Mesendoderm (in vitro differentiated cells): Measurements from ENCODE around the gene PCMTD2.

Experiments used
- DNase-seq: peaks from one replicate; pipeline ENCODE4 v3.0.0; 2013
- H2AK5ac ChIP-seq: 2 replicates; pipeline ENCODE4 v1.6.1; 2013; ENCODE audit warnings: low read length, inconsistent platforms
- H2BK120ac ChIP-seq: 2 replicates; pipeline ENCODE4 v1.6.1; 2013; ENCODE audit warnings: low read depth, mild to moderate bottlenecking, low read length, moderate library complexity, mixed read lengths
- H2BK15ac ChIP-seq: replicated peaks from 2 replicates; pipeline ENCODE4 v1.6.1; 2013; ENCODE audit warnings: low read depth, mild to moderate bottlenecking, moderate library complexity
- H2BK5ac ChIP-seq: 2 replicates; pipeline ENCODE4 v1.6.1; 2013; ENCODE audit warnings: low read length, inconsistent platforms
- H3K18ac ChIP-seq: 2 replicates; pipeline ENCODE4 v1.6.1; 2013; ENCODE audit warnings: mild to moderate bottlenecking, low read length, mixed read lengths
- H3K23ac ChIP-seq: one replicate; pipeline ENCODE4 v1.6.1; 2013; ENCODE audit warnings: low read length
- H3K27ac ChIP-seq: 2 replicates; pipeline ENCODE4 v1.5.1; 2013; ENCODE audit warnings: low read depth, mild to moderate bottlenecking, inconsistent platforms, low read length, moderate library complexity
- H3K27me3 ChIP-seq: 2 replicates; pipeline ENCODE4 v1.6.1; 2013; ENCODE audit warnings: low read length, control low read depth, mild to moderate bottlenecking, inconsistent platforms; ENCODE audit not compliant: insufficient read depth, poor library complexity
- H3K36me3 ChIP-seq: 2 replicates; pipeline ENCODE4 v1.6.1; 2013; ENCODE audit warnings: low read length, inconsistent platforms; ENCODE audit not compliant: control insufficient read depth, insufficient read depth
- H3K4ac ChIP-seq: one replicate; pipeline ENCODE4 v1.6.1; 2013; ENCODE audit warnings: low read depth, mild to moderate bottlenecking, low read length, moderate library complexity
- H3K4me1 ChIP-seq: 2 replicates; pipeline ENCODE4 v1.6.1; 2013; ENCODE audit warnings: low read depth, low read length, inconsistent platforms; ENCODE audit not compliant: control insufficient read depth
- H3K4me2 ChIP-seq: 2 replicates; pipeline ENCODE4 v1.6.1; 2013; ENCODE audit warnings: low read length
- H3K4me3 ChIP-seq: 2 replicates; pipeline ENCODE4 v1.5.1; 2013; ENCODE audit warnings: mild to moderate bottlenecking, low read length
- H3K56ac ChIP-seq: one replicate; pipeline ENCODE4 v1.6.1; 2013; ENCODE audit warnings: low read length
- H3K79me1 ChIP-seq: 2 replicates; pipeline ENCODE4 v1.6.1; 2013; ENCODE audit warnings: low read length, inconsistent platforms
- H3K79me2 ChIP-seq: 2 replicates; pipeline ENCODE4 v1.6.1; 2013; ENCODE audit warnings: mild to moderate bottlenecking, low read length; ENCODE audit not compliant: control insufficient read depth, insufficient read depth
- H3K9ac ChIP-seq: 2 replicates; pipeline ENCODE4 v1.6.1; 2013; ENCODE audit warnings: low read length, inconsistent platforms
- H4K5ac ChIP-seq: one replicate; pipeline ENCODE4 v1.6.1; 2013; ENCODE audit warnings: low read length
- H4K8ac ChIP-seq: one replicate; pipeline ENCODE4 v1.6.1; 2013; ENCODE audit warnings: low read depth, mild to moderate bottlenecking, control low read depth, low read length, moderate library complexity
- WGBS: extraction: QIAGEN DNeasy Blood & Tissue Kit; methylation state at CpG from one replicate; pipeline ENCODE4 v1.1.7; 2013; ENCODE audit warnings: low lambda C conversion rate, missing lambda C conversion rate; ENCODE audit not compliant: insufficient coverage; ENCODE audit errors: extremely low coverage; 5-methylcytosine and 5-hydroxymethylcytosine counted together

PCMTD2 gene

DNA sequence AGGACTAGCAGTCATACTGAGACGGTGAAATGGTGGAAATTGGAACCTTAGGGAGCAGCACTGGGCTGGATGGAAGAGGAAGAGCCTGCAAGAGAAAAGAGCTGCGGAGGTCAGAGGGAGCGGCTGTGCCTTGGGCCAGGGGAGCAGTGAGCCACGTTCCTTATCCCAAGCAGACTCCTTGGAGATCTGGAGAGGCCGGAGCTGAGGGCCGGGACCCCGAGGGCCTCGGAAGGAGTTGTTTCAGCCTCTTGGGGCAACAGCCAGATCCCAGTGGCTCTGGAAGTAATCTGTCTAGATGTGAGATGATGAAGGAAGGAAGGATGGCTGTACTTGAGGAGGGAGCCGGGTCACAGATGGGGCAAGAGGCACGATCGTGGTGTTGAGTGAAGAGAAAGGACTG, 16.1 kb downstream of the PCMTD2 start:
- Histone ChIP-seq H3K4ac (no peak overlapping the region), H3K4me2 (no peak overlapping the region), H3K4me1 (no peaks in the 10 kb centered on the region), H4K5ac (no peak overlapping the region), H4K8ac (no peak overlapping the region), H2BK120ac (no peak overlapping the region), H2BK5ac (no peak overlapping the region), H3K9ac (no peak overlapping the region), H3K4me3 (no peak overlapping the region), H3K79me2 (peaks cover 4% of the 10 kb centered on the region), H2AK5ac (no peak overlapping the region), H3K56ac (no peak overlapping the region), H3K36me3 (no peaks in the 10 kb centered on the region), H3K23ac (no peak overlapping the region), H3K27me3 (no peaks in the 10 kb centered on the region), H2BK15ac (no peak overlapping the region), H3K27ac (no peak overlapping the region), H3K79me1 (peaks cover 8% of the 10 kb centered on the region), H3K18ac (no peak overlapping the region)
- DNase-seq, result no peak
- no CpG with 5 or more reads among the region's 11 CpGs for WGBS

GRCh38 chr20:64273109-64273508, 17.6 kb downstream of the PCMTD2 start:
- Histone ChIP-seq H4K5ac (no peak overlapping the region), H2BK15ac (no peak overlapping the region), H3K9ac (no peak overlapping the region), H2BK120ac (no peak overlapping the region), H2AK5ac (no peak overlapping the region), H2BK5ac (no peak overlapping the region), H3K18ac (no peak overlapping the region), H3K4me2 (no peak overlapping the region), H3K79me2 (peaks cover 4% of the 10 kb centered on the region), H3K4ac (no peak overlapping the region), H3K27ac (no peak overlapping the region), H3K36me3 (no peaks in the 10 kb centered on the region), H4K8ac (no peak overlapping the region), H3K27me3 (no peaks in the 10 kb centered on the region), H3K23ac (no peak overlapping the region), H3K79me1 (peaks cover 8% of the 10 kb centered on the region), H3K4me1 (no peaks in the 10 kb centered on the region), H3K56ac (no peak overlapping the region), H3K4me3 (no peak overlapping the region)
- no peak for DNase-seq
- WGBS, result no CpG with 5 or more reads among the region's 19 CpGs

DNA sequence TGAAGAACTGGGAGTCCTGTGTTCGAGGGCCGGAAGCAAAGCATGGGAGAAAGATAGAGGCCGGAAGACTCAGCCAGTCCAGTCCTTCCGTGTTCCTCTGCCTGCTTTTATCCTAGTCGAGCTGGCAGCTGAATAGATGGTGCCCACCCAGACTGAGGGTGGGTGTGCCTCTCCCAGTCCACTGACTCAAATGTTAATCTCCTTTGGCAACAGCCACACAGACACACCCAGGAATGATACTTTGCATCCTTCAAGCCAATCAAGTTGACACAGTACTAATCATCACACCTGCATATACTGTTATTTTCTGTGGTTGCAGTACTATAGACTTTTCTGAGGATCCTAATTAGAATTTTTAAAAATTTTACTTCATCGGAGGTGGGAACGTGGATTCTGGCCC, 21.3 kb downstream of the PCMTD2 start:
- Histone ChIP-seq H3K9ac (no peak overlapping the region), H2BK120ac (no peak overlapping the region), H3K36me3 (no peaks in the 10 kb centered on the region), H3K4me2 (no peak overlapping the region), H3K4ac (no peak overlapping the region), H3K4me1 (no peaks in the 10 kb centered on the region), H3K18ac (no peak overlapping the region), H3K56ac (no peak overlapping the region), H3K23ac (no peak overlapping the region), H3K79me1 (no peaks in the 10 kb centered on the region), H3K27me3 (no peaks in the 10 kb centered on the region), H3K4me3 (no peak overlapping the region), H3K79me2 (no peaks in the 10 kb centered on the region), H2AK5ac (no peak overlapping the region), H4K8ac (no peak overlapping the region), H2BK15ac (no peak overlapping the region), H4K5ac (no peak overlapping the region), H2BK5ac (no peak overlapping the region), H3K27ac (no peak overlapping the region)
- whole genome bisulfite sequencing, result no CpG with 5 or more reads among the region's 7 CpGs
- DNase-seq, result no peak

GRCh38 chr20:64277571-64278316, 22.2 kb downstream of the PCMTD2 start:
- no CpG with 5 or more reads among the region's 10 CpGs for WGBS
- Histone ChIP-seq H3K23ac (no peak overlapping the region), H2BK15ac (no peak overlapping the region), H2BK5ac (no peak overlapping the region), H3K4me1 (no peaks in the 10 kb centered on the region), H3K4ac (no peak overlapping the region), H3K18ac (no peak overlapping the region), H2AK5ac (no peak overlapping the region), H3K56ac (no peak overlapping the region), H2BK120ac (no peak overlapping the region), H4K5ac (no peak overlapping the region), H4K8ac (no peak overlapping the region), H3K4me2 (no peak overlapping the region), H3K27me3 (no peaks in the 10 kb centered on the region), H3K79me1 (no peaks in the 10 kb centered on the region), H3K36me3 (no peaks in the 10 kb centered on the region), H3K27ac (no peak overlapping the region), H3K9ac (no peak overlapping the region), H3K4me3 (no peak overlapping the region), H3K79me2 (no peaks in the 10 kb centered on the region)
- DNase-seq, result no peak

GRCh38 chr20:64278317-64278681, 22.8 kb downstream of the PCMTD2 start:
- H4K8ac ChIP-seq, result no peak overlapping the region
- H2BK120ac ChIP-seq, result no peak overlapping the region
- no peaks in the 10 kb centered on the region for H3K4me1 ChIP-seq
- no peak overlapping the region for H3K56ac ChIP-seq
- no peak overlapping the region for H3K4me2 ChIP-seq
- no peak overlapping the region for H2BK5ac ChIP-seq
- H2AK5ac ChIP-seq, result no peak overlapping the region
- H3K79me2 ChIP-seq, result no peaks in the 10 kb centered on the region
- H3K27me3 ChIP-seq, result no peaks in the 10 kb centered on the region
- H3K4ac ChIP-seq, result no peak overlapping the region
- H3K9ac ChIP-seq, result no peak overlapping the region
- no peak overlapping the region for H3K4me3 ChIP-seq
- no peak overlapping the region for H3K23ac ChIP-seq
- H2BK15ac ChIP-seq, result no peak overlapping the region
- no CpG with 5 or more reads among the region's 4 CpGs for WGBS
- no peak overlapping the region for H3K27ac ChIP-seq
- no peak for DNase-seq
- no peak overlapping the region for H4K5ac ChIP-seq
- H3K18ac ChIP-seq, result no peak overlapping the region
- no peaks in the 10 kb centered on the region for H3K79me1 ChIP-seq
- no peaks in the 10 kb centered on the region for H3K36me3 ChIP-seq
